HepG2 (cell line): Measurements from ENCODE around the gene GRAMD4. TPM values are rescaled to one million over a fixed set of nuclear protein-coding genes. Genes with fewer than 3 reads are reported as not detected.

Experiments
- CBX2 ChIP-seq, 2 experiments: fragments of 200-600 bp in 1 of 2; sonication (generic); formaldehyde crosslinking in 1 of 2; IDR thresholded peaks; 2 replicates each; pipeline versions ENCODE4 v1.7.0 to v1.8.1; 2018 to 2022; ENCODE audit warnings: low read depth in 2 of 2, low read length in 1 of 2, mild to moderate bottlenecking in 1 of 2, missing genetic modification reagents in 1 of 2
- CENPX ChIP-seq: sonication (generic); formaldehyde crosslinking; IDR thresholded peaks from 2 replicates; pipeline ENCODE4 v1.9.0; 2021; ENCODE audit warnings: mild to moderate bottlenecking, missing genetic modification reagents, moderate library complexity
- CREB1 ChIP-seq, 2 experiments: fragments of 450-650 bp in 1 of 2; IDR thresholded peaks; 2 replicates each; pipeline ENCODE4 v1.6.1; 2016 to 2017; ENCODE audit warnings: control low read depth in 1 of 2, mild to moderate bottlenecking in 1 of 2, missing compliant biosample characterization in 1 of 2, missing genetic modification characterization in 1 of 2
- CSRNP1 ChIP-seq: sonication (generic); formaldehyde crosslinking; IDR thresholded peaks from 2 replicates; pipeline ENCODE4 v1.8.1; 2023; ENCODE audit warnings: mild to moderate bottlenecking, missing genetic modification reagents
- FOXP1 ChIP-seq, 2 experiments: fragments of 450-650 bp in 1 of 2; IDR thresholded peaks; 2 replicates each; pipeline ENCODE4 v1.6.1; 2017 to 2018; ENCODE audit warnings: antibody characterized with exemption in 1 of 2
- HCFC1 ChIP-seq: fragments of 150-350 bp; IDR thresholded peaks from 2 replicates; pipeline ENCODE4 v1.6.1; 2014; ENCODE audit warnings: low read depth, low read length
- HHEX ChIP-seq: IDR thresholded peaks from 2 replicates; pipeline ENCODE4 v1.6.1; 2016; ENCODE audit warnings: control low read depth
- HNRNPLL ChIP-seq: fragments of 200-400 bp; formaldehyde crosslinking; IDR thresholded peaks from 2 replicates; pipeline ENCODE4 v1.6.1; 2017; ENCODE audit warnings: mild to moderate bottlenecking, low read depth, low read length; ENCODE audit not compliant: poor library complexity, severe bottlenecking
- KLF6 ChIP-seq: IDR thresholded peaks from 2 replicates; pipeline ENCODE4 v1.8.0; 2016; ENCODE audit warnings: missing biosample characterization, missing genetic modification reagents
- MLLT10 ChIP-seq: sonication (generic); formaldehyde crosslinking; IDR thresholded peaks from 2 replicates; pipeline ENCODE4 v1.4.0; 2020; ENCODE audit warnings: missing genetic modification reagents
- NFE2L2 ChIP-seq: fragments of 150-350 bp; IDR thresholded peaks from 2 replicates; pipeline ENCODE4 v1.6.1; 2014; ENCODE audit warnings: low read length
- NR1H2 ChIP-seq: sonication (generic); formaldehyde crosslinking; IDR thresholded peaks from 2 replicates; pipeline ENCODE4 v1.8.1; 2022; ENCODE audit warnings: low read depth, missing genetic modification reagents, borderline replicate concordance
- NR3C1 ChIP-seq: sonication (generic); formaldehyde crosslinking; IDR thresholded peaks from 2 replicates; pipeline ENCODE4 v1.4.0; 2020; ENCODE audit warnings: missing genetic modification reagents
- RFX5 ChIP-seq: IDR thresholded peaks from 2 replicates; pipeline ENCODE4 v1.6.1; 2011; ENCODE audit warnings: low read depth, low read length, improper control_type of control experiment
- SALL1 ChIP-seq: sonication (generic); formaldehyde crosslinking; IDR thresholded peaks from 2 replicates; pipeline ENCODE4 v1.8.0; 2022; ENCODE audit warnings: mild to moderate bottlenecking, missing genetic modification reagents
- SETDB1 ChIP-seq: sonication (generic); formaldehyde crosslinking; IDR thresholded peaks from 2 replicates; pipeline ENCODE4 v1.5.1; 2020; ENCODE audit warnings: missing genetic modification reagents, mild to moderate bottlenecking, borderline replicate concordance
- SMAD9 ChIP-seq: sonication (generic); formaldehyde crosslinking; IDR thresholded peaks from 2 replicates; pipeline ENCODE4 v1.5.1; 2020; ENCODE audit warnings: mild to moderate bottlenecking, missing genetic modification reagents
- SP5 ChIP-seq: IDR thresholded peaks from 2 replicates; pipeline ENCODE4 v1.6.1; 2016; ENCODE audit warnings: low read depth, borderline replicate concordance
- ZKSCAN5 ChIP-seq: sonication (generic); formaldehyde crosslinking; IDR thresholded peaks from 2 replicates; pipeline ENCODE4 v1.5.1; 2020; ENCODE audit warnings: mild to moderate bottlenecking, missing genetic modification reagents
- ZKSCAN8 ChIP-seq: IDR thresholded peaks from 2 replicates; pipeline ENCODE4 v1.6.1; 2016; ENCODE audit warnings: borderline replicate concordance, missing genetic modification reagents, missing compliant biosample characterization
- ZNF205 ChIP-seq: IDR thresholded peaks from 2 replicates; pipeline ENCODE4 v1.6.1; 2018; ENCODE audit warnings: missing biosample characterization, missing genetic modification reagents
- ZNF256 ChIP-seq: sonication (generic); formaldehyde crosslinking; conservative IDR thresholded peaks from 2 replicates; pipeline ENCODE4 v1.4.0; 2020; ENCODE audit warnings: missing genetic modification reagents
- ZNF414 ChIP-seq: sonication (generic); formaldehyde crosslinking; IDR thresholded peaks from 2 replicates; pipeline ENCODE4 v1.5.0; 2020; ENCODE audit warnings: missing genetic modification reagents
- ZNF543 ChIP-seq: sonication (generic); formaldehyde crosslinking; IDR thresholded peaks from 2 replicates; pipeline ENCODE4 v1.4.0; 2020; ENCODE audit warnings: mild to moderate bottlenecking, missing genetic modification reagents
- ZNF547 ChIP-seq: sonication (generic); formaldehyde crosslinking; IDR thresholded peaks from 2 replicates; pipeline ENCODE4 v1.5.1; 2020; ENCODE audit warnings: mild to moderate bottlenecking, missing genetic modification reagents
- ZNF550 ChIP-seq: sonication (generic); formaldehyde crosslinking; IDR thresholded peaks from 2 replicates; pipeline ENCODE4 v1.4.0; 2020; ENCODE audit warnings: mild to moderate bottlenecking, missing genetic modification reagents, borderline replicate concordance
- ZNF607 ChIP-seq: sonication (generic); formaldehyde crosslinking; IDR thresholded peaks from 2 replicates; pipeline ENCODE4 v1.5.1; 2020; ENCODE audit warnings: missing genetic modification reagents, mild to moderate bottlenecking, borderline replicate concordance
- ZNF652 ChIP-seq: IDR thresholded peaks from 2 replicates; pipeline ENCODE4 v1.6.1; 2016; ENCODE audit warnings: low read depth, borderline replicate concordance
- ZNF672 ChIP-seq: sonication (generic); formaldehyde crosslinking; IDR thresholded peaks from 2 replicates; pipeline ENCODE4 v1.8.1; 2022; ENCODE audit warnings: missing genetic modification reagents
- polyA plus RNA-seq, 8 experiments: library from polyadenylated mRNA; depleted of rRNA in 3 of 8; stranded (reverse) in 7 of 8; unstranded in 1 of 8; fragments of >200 nt; fragmentation: Illumina TruSeq in 4 of 8; extraction: Trizol in 4 of 8; gene quantifications; 2 replicates each; pipeline versions ENCODE4 v1.2.1 to v1.2.3, GENCODE V29; 2011 to 2016; ENCODE audit warnings: low read depth in 4 of 8, missing spikeins in 1 of 8, mixed read lengths in 1 of 8; ENCODE audit not compliant: insufficient read depth in 1 of 8
- total RNA-seq, 5 experiments: library from RNA; depleted of rRNA; stranded (reverse); fragments of >200 nt; fragmentation: Illumina TruSeq; extraction: Trizol; gene quantifications; 2 replicates each; pipeline ENCODE4 v1.2.3, GENCODE V29; 2016; ENCODE audit warnings: low read depth in 1 of 5

GRAMD4 gene
- total and polyA plus RNA-seq, 2 of the 13 experiments (the other 11 are each of a cell fraction or from before 2014, with no cell fraction given), result 15.2 to 15.7 TPM

GRCh38 chr22:46649141-46650077, 29.2 kb downstream of the GRAMD4 start (continued):
- TF ChIP-seq SP5 (CRISPR knock-in tag), result no peak
- no peak for TF ChIP-seq HHEX
- TF ChIP-seq ZNF672, result no peak
- TF ChIP-seq ZNF414 (CRISPR knock-in tag), result no peak
- TF ChIP-seq CREB1 (IDR thresholded peaks at IDR 0.05), result no peak
- 0 out of 2 replicates have a peak, but pooled peaks have one; percentile 19 for TF ChIP-seq CREB1 (CRISPR knock-in tag; IDR thresholded peaks at IDR 0.05)
- TF ChIP-seq SALL1, result no peak
- no peak for TF ChIP-seq ZNF607 (CRISPR knock-in tag)
- no peak for TF ChIP-seq CBX2 (IDR thresholded peaks at IDR 0.05; ENCODE audit: low read depth, low read length)
- no peak for TF ChIP-seq CBX2 (CRISPR knock-in tag; IDR thresholded peaks at IDR 0.05; ENCODE audit: low read depth)
- TF ChIP-seq ZNF550, result no peak
- no peak for TF ChIP-seq KLF6
- peak; percentile 14 for TF ChIP-seq HNRNPLL
- no peak for TF ChIP-seq ZNF205 (CRISPR knock-in tag)
- peak; percentile 92 for TF ChIP-seq ZNF652
- TF ChIP-seq ZKSCAN8, result no peak
- no peak for TF ChIP-seq NR3C1
- TF ChIP-seq MLLT10 (CRISPR knock-in tag), result no peak
- TF ChIP-seq FOXP1 (IDR thresholded peaks at IDR 0.05), result no peak
- TF ChIP-seq FOXP1 (CRISPR knock-in tag; IDR thresholded peaks at IDR 0.05), result peak; percentile 53
- TF ChIP-seq ZNF543 (CRISPR knock-in tag), result no peak
- TF ChIP-seq ZNF256 (CRISPR knock-in tag), result no peak
- TF ChIP-seq NFE2L2, result no peak
- no peak for TF ChIP-seq SETDB1
- TF ChIP-seq NR1H2 (CRISPR knock-in tag), result no peak
- no peak for TF ChIP-seq SMAD9 (CRISPR knock-in tag)
- TF ChIP-seq ZNF547, result no peak
- no peak for TF ChIP-seq HCFC1
- TF ChIP-seq RFX5, result no peak
- TF ChIP-seq CSRNP1 (CRISPR knock-in tag), result no peak
- no peak for TF ChIP-seq CENPX (CRISPR knock-in tag)
- no peak for TF ChIP-seq ZKSCAN5 (CRISPR knock-in tag)
